Glutamatergic neuron (in vitro differentiated cells): ENCODE data around the gene PLPP4. TPM values are rescaled to one million over a fixed set of nuclear protein-coding genes. Genes with fewer than 3 reads are reported as not detected.

Experiments used
- DNase-seq: peaks from one replicate; pipeline ENCODE4 v3.0.0; 2022
- H3K27ac Mint-ChIP-seq: one replicate; pipeline ENCODE4 v1.8.0; 2020; ENCODE audit warnings: mild to moderate bottlenecking, mixed read lengths, inconsistent platforms; ENCODE audit not compliant: unreplicated experiment
- H3K27me3 Mint-ChIP-seq: one replicate; pipeline ENCODE4 v1.8.0; 2020; ENCODE audit warnings: mild to moderate bottlenecking, moderate library complexity, mixed read lengths, inconsistent platforms; ENCODE audit not compliant: unreplicated experiment
- H3K36me3 Mint-ChIP-seq: one replicate; pipeline ENCODE4 v1.8.0; 2020; ENCODE audit warnings: mild to moderate bottlenecking, mixed read lengths, inconsistent platforms; ENCODE audit not compliant: unreplicated experiment
- H3K4me1 Mint-ChIP-seq: one replicate; pipeline ENCODE4 v1.8.0; 2020; ENCODE audit warnings: mild to moderate bottlenecking, low read depth, mixed read lengths, inconsistent platforms; ENCODE audit not compliant: unreplicated experiment
- H3K4me3 Mint-ChIP-seq: one replicate; pipeline ENCODE4 v1.8.0; 2020; ENCODE audit warnings: mild to moderate bottlenecking, mixed read lengths, inconsistent platforms; ENCODE audit not compliant: unreplicated experiment
- H3K9me3 Mint-ChIP-seq: one replicate; pipeline ENCODE4 v1.8.0; 2020; ENCODE audit warnings: mild to moderate bottlenecking, moderate library complexity, mixed read lengths, inconsistent platforms; ENCODE audit not compliant: unreplicated experiment
- CTCF ChIP-seq: fragments of 200-600 bp; sonication (generic); IDR thresholded peaks from one replicate; pipeline ENCODE4 v1.5.0; 2021; ENCODE audit not compliant: partially characterized antibody, unreplicated experiment
- total RNA-seq: library from RNA; stranded (reverse); fragmentation: NEBNext Ultra II Directional; extraction: Animal tissue kit (Norgen Biotek cat#: 25700); gene quantifications from one replicate; pipeline ENCODE4 v1.2.1, GENCODE V29; 2021; ENCODE audit not compliant: unreplicated experiment

Gene PLPP4
- total RNA-seq, 1 donor from 2014 or later: 2.6 TPM

GRCh38 chr10:120607710-120608703 lies 151.0 kb downstream of the PLPP4 start:
- no peak overlapping the region for H3K27ac Mint-ChIP-seq
- H3K4me1 Mint-ChIP-seq: peaks cover 2% of the 10 kb centered on the region
- no peak overlapping the region for H3K4me3 Mint-ChIP-seq
- no peak for TF ChIP-seq CTCF
- no peak for DNase-seq
- H3K36me3 Mint-ChIP-seq: peaks cover 10% of the 10 kb centered on the region
- no peaks in the 10 kb centered on the region for H3K9me3 Mint-ChIP-seq
- H3K27me3 Mint-ChIP-seq: no peaks in the 10 kb centered on the region

DNA sequence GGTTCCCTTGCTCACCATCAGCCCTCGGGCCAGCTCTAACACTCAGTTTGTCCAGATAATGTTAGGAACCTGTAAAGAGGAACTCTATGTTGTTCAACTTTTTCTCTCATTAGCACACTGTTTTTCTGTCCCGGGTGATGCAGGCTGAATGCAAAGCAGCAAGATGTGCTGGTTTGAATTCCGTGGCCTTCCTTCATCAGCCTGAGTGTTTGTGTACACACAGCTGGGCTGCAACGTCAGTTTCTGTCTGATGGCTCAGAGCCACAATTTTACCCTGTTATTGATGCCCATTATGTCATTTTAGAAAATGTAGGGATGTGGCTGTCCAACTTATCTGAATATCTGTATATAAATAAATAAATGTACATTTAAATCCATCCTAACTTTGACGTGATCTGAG lies 152.0 kb downstream of the PLPP4 start:
- Mint-ChIP-seq H3K27me3 (no peaks in the 10 kb centered on the region), H3K4me3 (no peak overlapping the region)
- no peak for DNase-seq

DNA sequence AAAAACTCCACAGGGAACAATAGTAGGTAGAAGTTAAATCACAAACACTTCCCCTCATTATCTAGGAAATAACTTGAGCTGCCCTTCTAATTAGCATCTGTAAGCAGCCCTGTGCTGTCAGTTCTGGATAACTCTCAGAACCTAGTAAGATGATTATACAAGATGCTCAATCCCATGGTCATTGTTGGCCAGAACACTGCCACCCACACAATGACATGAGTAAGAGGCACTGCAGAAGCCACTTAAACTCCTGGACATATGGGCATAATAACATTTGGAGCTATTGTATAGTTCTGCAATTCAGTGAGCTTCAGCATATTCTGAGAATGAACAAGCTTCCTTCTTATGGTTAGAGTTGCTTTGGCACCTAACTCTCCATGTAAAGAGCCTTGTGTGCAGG lies 153.8 kb downstream of the PLPP4 start:
- TF ChIP-seq CTCF: no peak
- no peaks in the 10 kb centered on the region for H3K27me3 Mint-ChIP-seq
- DNase-seq: no peak
- H3K36me3 Mint-ChIP-seq: no peaks in the 10 kb centered on the region
- no peak overlapping the region for H3K27ac Mint-ChIP-seq
- H3K9me3 Mint-ChIP-seq: no peaks in the 10 kb centered on the region
- H3K4me1 Mint-ChIP-seq: peaks cover 2% of the 10 kb centered on the region
- no peak overlapping the region for H3K4me3 Mint-ChIP-seq

More for the DNA sequence above, 152.0 kb downstream of the PLPP4 start:
- no peak overlapping the region for H3K27ac Mint-ChIP-seq
- no peak for TF ChIP-seq CTCF
- H3K4me1 Mint-ChIP-seq: peaks cover 2% of the 10 kb centered on the region
- no peaks in the 10 kb centered on the region for H3K36me3 Mint-ChIP-seq
- H3K9me3 Mint-ChIP-seq: no peaks in the 10 kb centered on the region

DNA sequence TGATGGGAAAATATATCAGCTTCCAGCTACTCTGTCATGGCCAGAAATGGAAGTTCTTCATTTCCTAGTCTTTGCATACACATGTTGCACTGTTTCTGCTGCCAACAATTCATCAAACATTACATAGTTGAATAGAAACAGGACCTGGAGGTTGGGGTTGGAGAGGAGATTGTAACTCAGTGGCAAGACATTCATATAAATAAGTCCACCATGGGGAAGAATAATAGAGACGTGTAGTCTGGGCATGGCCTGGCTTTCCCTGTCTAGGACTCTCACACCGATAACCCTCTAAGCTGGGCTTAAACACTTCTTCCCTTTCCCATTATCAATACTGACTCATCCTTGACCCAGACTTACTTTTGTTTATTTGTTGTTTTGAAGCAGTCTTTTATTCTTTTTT lies 155.7 kb downstream of the PLPP4 start:
- peaks cover 2% of the 10 kb centered on the region for H3K4me1 Mint-ChIP-seq
- H3K27me3 Mint-ChIP-seq: no peaks in the 10 kb centered on the region
- no peaks in the 10 kb centered on the region for H3K9me3 Mint-ChIP-seq
- no peak for TF ChIP-seq CTCF
- no peak overlapping the region for H3K4me3 Mint-ChIP-seq
- H3K36me3 Mint-ChIP-seq: peaks cover 6% of the 10 kb centered on the region
- H3K27ac Mint-ChIP-seq: no peak overlapping the region
- DNase-seq: no peak

GRCh38 chr10:120613180-120613579 lies 156.2 kb downstream of the PLPP4 start:
- Mint-ChIP-seq H3K36me3 (peaks cover 6% of the 10 kb centered on the region), H3K4me1 (peaks cover 2% of the 10 kb centered on the region), H3K27me3 (no peaks in the 10 kb centered on the region), H3K4me3 (no peak overlapping the region), H3K27ac (no peak overlapping the region), H3K9me3 (no peaks in the 10 kb centered on the region)
- no peak for TF ChIP-seq CTCF
- no peak for DNase-seq
